ENCODE measurements around the gene FABP1.

The FABP1 gene

DNA sequence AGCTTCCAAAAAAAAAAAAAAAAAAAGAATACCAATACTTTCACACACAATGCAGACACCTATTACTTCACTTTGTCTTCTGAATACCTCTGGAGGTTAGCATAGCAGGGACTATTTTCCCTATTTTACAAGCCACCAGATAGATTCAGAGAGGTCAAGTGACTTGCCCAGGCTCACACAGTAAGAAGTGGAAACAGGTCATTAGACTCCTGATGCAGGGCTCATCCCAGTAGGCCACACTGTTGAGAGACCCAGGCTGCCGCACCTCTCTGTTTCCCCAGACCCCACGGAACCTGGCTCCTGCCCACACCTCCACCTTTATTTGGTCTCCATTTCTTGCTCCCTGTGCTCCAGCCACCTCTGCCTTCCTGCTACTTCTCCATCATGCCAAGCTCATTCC is 40.8 kb downstream of the FABP1 start:
- TF ChIP-seq CTCF (IDR thresholded peaks at IDR 0.05; ENCODE audit: extremely low read depth, missing control alignments), result no peak
- no peak for DNase-seq (ENCODE audit: low spot score)

DNA sequence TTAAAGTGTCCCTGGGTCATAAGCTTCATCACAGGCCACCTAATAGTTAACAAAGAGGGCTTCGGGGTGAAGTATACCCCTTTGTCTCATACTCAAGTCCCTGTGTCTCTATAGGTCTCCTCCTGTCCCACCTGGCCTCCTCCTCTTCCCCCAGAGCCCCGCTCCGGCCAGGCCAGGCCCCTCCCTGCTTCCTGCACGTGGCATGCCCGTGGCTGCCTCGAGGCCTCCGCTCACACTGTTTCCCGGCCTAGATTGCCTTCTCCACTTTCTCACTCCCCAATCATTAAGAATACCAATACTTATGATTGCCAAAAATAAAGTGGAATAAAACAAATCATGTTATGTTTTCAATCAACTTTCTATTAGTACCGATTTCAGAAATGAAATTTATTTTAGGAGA is 41.5 kb downstream of the FABP1 start:
- no peak for DNase-seq (ENCODE audit: low spot score)
- no peak for TF ChIP-seq CTCF (IDR thresholded peaks at IDR 0.05; ENCODE audit: extremely low read depth, missing control alignments)

DNA sequence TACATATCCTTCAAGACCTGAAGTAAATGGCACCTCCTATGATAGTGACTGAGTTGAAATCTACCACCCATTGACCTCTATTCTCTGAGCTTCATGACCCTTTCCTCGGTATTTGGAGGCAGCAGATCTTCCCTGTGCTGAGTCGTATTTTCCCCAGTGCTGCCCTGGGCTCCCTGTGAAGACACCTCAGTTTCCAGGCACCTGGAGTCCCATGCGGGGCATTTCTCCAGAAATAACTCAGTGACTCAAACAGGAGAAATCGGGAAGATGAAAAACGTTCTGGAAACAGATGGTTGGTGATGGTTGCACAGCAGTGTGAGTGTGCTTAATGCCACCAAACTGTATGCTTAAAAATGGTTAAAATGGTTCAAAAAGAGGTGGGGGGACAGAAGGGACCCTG is 42.3 kb downstream of the FABP1 start:
- TF ChIP-seq CTCF (IDR thresholded peaks at IDR 0.05; ENCODE audit: extremely low read depth, missing control alignments), result no peak
- DNase-seq (ENCODE audit: low spot score), result no peak

- TF ChIP-seq CTCF (IDR thresholded peaks at IDR 0.05; ENCODE audit: extremely low read depth, missing control alignments), result no peak
- DNase-seq (ENCODE audit: low spot score), result no peak
These were observed 42.8 kb downstream of the FABP1 start for GRCh38 chr2:88085099-88085498.

GRCh38 chr2:88082781-88083180 is 45.1 kb downstream of the FABP1 start:
- TF ChIP-seq CTCF (IDR thresholded peaks at IDR 0.05; ENCODE audit: extremely low read depth, missing control alignments), result no peak
- DNase-seq (ENCODE audit: low spot score), result no peak

- no peak for DNase-seq (ENCODE audit: low spot score)
- TF ChIP-seq CTCF (IDR thresholded peaks at IDR 0.05; ENCODE audit: extremely low read depth, missing control alignments), result no peak
These were observed 45.8 kb downstream of the FABP1 start for GRCh38 chr2:88081924-88082608.

GRCh38 chr2:88080545-88080944 is 47.3 kb downstream of the FABP1 start:
- DNase-seq (ENCODE audit: low spot score), result no peak
- TF ChIP-seq CTCF (IDR thresholded peaks at IDR 0.05; ENCODE audit: extremely low read depth, missing control alignments), result no peak
